Gastrocnemius medialis (tissue), 4 donors: Measurements from ENCODE around the gene USP44.

Source experiments
- CTCF ChIP-seq, 5 experiments: fragments of 450-650 bp in 3 of 5; fragments of 200-600 bp in 2 of 5; sonication (generic) in 2 of 5; IDR thresholded peaks in 4 of 5; conservative IDR thresholded peaks in 1 of 5; 1 replicate in 4 of 5; 2 replicates in 1 of 5; pipeline ENCODE4 v1.5.1; 2016 to 2019; ENCODE audit warnings: antibody characterized with exemption in 5 of 5, mild to moderate bottlenecking in 3 of 5, moderate library complexity in 3 of 5
- POLR2A ChIP-seq, 2 donors: fragments of 450-650 bp; IDR thresholded peaks; one replicate each; pipeline ENCODE4 v1.6.1; 2017; ENCODE audit warnings: antibody characterized with exemption in 2 of 2, mild to moderate bottlenecking in 2 of 2, moderate library complexity in 2 of 2

DNA sequence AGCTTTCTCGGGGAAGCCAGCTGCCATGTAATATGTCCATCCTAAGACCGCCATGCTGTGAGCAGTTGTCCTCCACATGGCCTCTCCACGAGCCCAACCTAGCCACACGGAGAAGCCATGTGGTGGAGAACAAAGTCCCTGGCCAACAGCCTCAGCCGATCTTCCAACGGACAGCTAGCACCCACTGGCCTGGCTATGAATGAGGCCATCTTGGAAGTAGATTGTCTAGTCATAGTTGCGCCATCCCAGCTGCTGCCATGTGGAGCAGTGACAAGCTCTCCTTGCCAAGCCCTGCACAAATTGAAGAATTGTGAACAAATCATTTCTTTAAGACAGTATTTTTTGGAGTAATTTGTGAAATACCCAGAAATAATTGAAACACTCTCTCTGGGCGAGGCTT is 49.3 kb upstream of the USP44 start:
- no peak for TF ChIP-seq POLR2A (IDR thresholded peaks at IDR 0.05)
- no peak for TF ChIP-seq CTCF (IDR thresholded peaks at IDR 0.05 in 4 of 5, conservative IDR thresholded peaks at IDR 0.05 in 1 of 5)
